ENCODE measurements around the gene MAPKAP1.
"Not testable (repeated sequence)": the region's sequence is repeated elsewhere in the genome, so short reads cannot be mapped to it uniquely, and the experiment has no call there.

Gene MAPKAP1

DNA sequence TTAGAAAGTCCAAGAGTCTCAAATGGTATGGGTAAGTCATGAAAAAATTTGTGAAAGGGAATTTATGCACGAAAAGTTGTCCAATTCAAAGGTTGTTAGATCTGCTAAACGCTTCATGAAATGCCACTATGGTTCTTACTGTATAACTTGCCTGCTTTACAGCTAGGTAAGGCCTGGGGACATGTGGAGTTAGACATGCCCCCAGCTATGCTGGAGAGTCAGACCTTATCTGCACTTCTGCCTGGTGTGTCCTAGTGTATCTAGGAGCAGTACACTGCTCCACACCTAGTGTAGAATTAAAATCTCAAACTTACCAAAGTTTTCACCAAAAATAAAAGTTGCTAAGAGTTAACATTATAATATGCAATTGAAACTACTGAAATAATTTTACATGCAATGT is 136.8 kb downstream of the MAPKAP1 start:
- Histone ChIP-seq H3K9ac (ENCODE audit: low read length) (no peak overlapping the region), H3K79me2 (ENCODE audit: insufficient read depth, low read length) (no peaks in the 10 kb centered on the region), H3K4me3 (ENCODE audit: insufficient read depth, low read length, poor library complexity, severe bottlenecking) (no peak overlapping the region), H4K20me1 (ENCODE audit: low read depth, low read length) (no peaks in the 10 kb centered on the region), H3F3A (ENCODE audit: insufficient read depth) (no peaks in the 10 kb centered on the region), H3K36me3 (ENCODE audit: low read length) (peaks cover 12% of the 10 kb centered on the region; the same call in 1 of the 2 replicates), H3K9me3 (ENCODE audit: insufficient read depth, low read length) (peaks cover 13% of the 10 kb centered on the region; the same call in 1 of the 2 replicates), H3K27ac (ENCODE audit: low read depth, low read length) (no peak overlapping the region), H2AFZ (ENCODE audit: low read depth, low read length, severe bottlenecking) (no peak overlapping the region), H3K27me3 (ENCODE audit: low read length) (no peaks in the 10 kb centered on the region), H3K4me2 (ENCODE audit: low read depth, low read length, poor library complexity, severe bottlenecking) (no peak overlapping the region), H3K9me2 (replicated peaks; ENCODE audit: insufficient read depth, low read length) (no peaks in the 10 kb centered on the region)
- TF ChIP-seq, protein P1, sequence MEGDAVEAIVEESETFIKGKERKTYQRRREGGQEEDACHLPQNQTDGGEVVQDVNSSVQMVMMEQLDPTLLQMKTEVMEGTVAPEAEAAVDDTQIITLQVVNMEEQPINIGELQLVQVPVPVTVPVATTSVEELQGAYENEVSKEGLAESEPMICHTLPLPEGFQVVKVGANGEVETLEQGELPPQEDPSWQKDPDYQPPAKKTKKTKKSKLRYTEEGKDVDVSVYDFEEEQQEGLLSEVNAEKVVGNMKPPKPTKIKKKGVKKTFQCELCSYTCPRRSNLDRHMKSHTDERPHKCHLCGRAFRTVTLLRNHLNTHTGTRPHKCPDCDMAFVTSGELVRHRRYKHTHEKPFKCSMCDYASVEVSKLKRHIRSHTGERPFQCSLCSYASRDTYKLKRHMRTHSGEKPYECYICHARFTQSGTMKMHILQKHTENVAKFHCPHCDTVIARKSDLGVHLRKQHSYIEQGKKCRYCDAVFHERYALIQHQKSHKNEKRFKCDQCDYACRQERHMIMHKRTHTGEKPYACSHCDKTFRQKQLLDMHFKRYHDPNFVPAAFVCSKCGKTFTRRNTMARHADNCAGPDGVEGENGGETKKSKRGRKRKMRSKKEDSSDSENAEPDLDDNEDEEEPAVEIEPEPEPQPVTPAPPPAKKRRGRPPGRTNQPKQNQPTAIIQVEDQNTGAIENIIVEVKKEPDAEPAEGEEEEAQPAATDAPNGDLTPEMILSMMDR (IDR thresholded peaks at IDR 0.05; ENCODE audit: insufficient read depth, low read length, poor library complexity, severe bottlenecking), result no peak
- no peak for TF ChIP-seq EZH2phosphoT487 (conservative IDR thresholded peaks at IDR 0.05; ENCODE audit: low read length)

- Histone ChIP-seq H3F3A (ENCODE audit: insufficient read depth) (no peaks in the 10 kb centered on the region), H3K9ac (ENCODE audit: low read length) (no peak overlapping the region), H2AFZ (ENCODE audit: low read depth, low read length, severe bottlenecking) (no peak overlapping the region), H4K20me1 (ENCODE audit: low read depth, low read length) (no peaks in the 10 kb centered on the region), H3K9me3 (ENCODE audit: insufficient read depth, low read length) (peaks cover 13% of the 10 kb centered on the region; the same call in 1 of the 2 replicates), H3K79me2 (ENCODE audit: insufficient read depth, low read length) (no peaks in the 10 kb centered on the region), H3K9me2 (replicated peaks; ENCODE audit: insufficient read depth, low read length) (no peaks in the 10 kb centered on the region), H3K4me2 (ENCODE audit: low read depth, low read length, poor library complexity, severe bottlenecking) (no peak overlapping the region), H3K36me3 (ENCODE audit: low read length) (peaks cover 9% of the 10 kb centered on the region; the same call in 1 of the 2 replicates), H3K27ac (ENCODE audit: low read depth, low read length) (no peak overlapping the region), H3K4me3 (ENCODE audit: insufficient read depth, low read length, poor library complexity, severe bottlenecking) (no peak overlapping the region), H3K27me3 (ENCODE audit: low read length) (no peaks in the 10 kb centered on the region)
- TF ChIP-seq, protein P1 (IDR thresholded peaks at IDR 0.05; ENCODE audit: insufficient read depth, low read length, poor library complexity, severe bottlenecking), result no peak
- no peak for TF ChIP-seq EZH2phosphoT487 (conservative IDR thresholded peaks at IDR 0.05; ENCODE audit: low read length)
Observed at GRCh38 chr9:125568621-125569020, 138.4 kb downstream of the MAPKAP1 start.

DNA sequence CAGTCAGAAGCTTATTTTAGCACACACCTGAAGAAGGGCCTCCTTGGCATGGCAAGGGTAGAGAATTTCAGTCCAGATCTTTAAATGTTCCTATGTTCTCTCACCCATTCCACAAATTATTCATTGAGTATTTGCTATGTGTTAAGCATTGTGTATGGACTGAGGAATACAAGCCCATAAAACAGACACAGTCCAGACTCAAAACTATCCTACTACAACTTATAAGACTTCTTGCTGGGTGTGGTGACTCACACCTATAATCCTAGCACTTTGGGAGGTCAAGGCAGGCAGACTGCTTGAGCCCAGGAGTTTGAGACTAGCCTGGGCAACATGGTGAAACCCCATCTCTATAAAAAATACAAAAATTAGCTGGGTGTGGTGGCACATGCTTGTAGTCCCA is 141.0 kb downstream of the MAPKAP1 start:
- not testable (repeated sequence) for H3F3A ChIP-seq (ENCODE audit: insufficient read depth); H3K79me2 ChIP-seq (ENCODE audit: insufficient read depth, low read length); H3K27ac ChIP-seq (ENCODE audit: low read depth, low read length); H3K4me3 ChIP-seq (ENCODE audit: insufficient read depth, low read length, poor library complexity, severe bottlenecking); H3K9me3 ChIP-seq (ENCODE audit: insufficient read depth, low read length); H3K9ac ChIP-seq (ENCODE audit: low read length); H2AFZ ChIP-seq (ENCODE audit: low read depth, low read length, severe bottlenecking); H3K9me2 ChIP-seq (replicated peaks; ENCODE audit: insufficient read depth, low read length); H3K4me2 ChIP-seq (ENCODE audit: low read depth, low read length, poor library complexity, severe bottlenecking); H3K27me3 ChIP-seq (ENCODE audit: low read length); H4K20me1 ChIP-seq (ENCODE audit: low read depth, low read length); H3K36me3 ChIP-seq (ENCODE audit: low read length)

GRCh38 chr9:125565126-125565525 is 141.9 kb downstream of the MAPKAP1 start:
- H3K4me3 ChIP-seq (ENCODE audit: insufficient read depth, low read length, poor library complexity, severe bottlenecking), result no peak overlapping the region
- TF ChIP-seq EZH2phosphoT487 (conservative IDR thresholded peaks at IDR 0.05; ENCODE audit: low read length), result no peak
- TF ChIP-seq, protein P1 (IDR thresholded peaks at IDR 0.05; ENCODE audit: insufficient read depth, low read length, poor library complexity, severe bottlenecking), result no peak
- H3K4me2 ChIP-seq (ENCODE audit: low read depth, low read length, poor library complexity, severe bottlenecking), result no peak overlapping the region
- H3K9ac ChIP-seq (ENCODE audit: low read length), result no peak overlapping the region
- H3K9me3 ChIP-seq (ENCODE audit: insufficient read depth, low read length), result no peaks in the 10 kb centered on the region
- H3K36me3 ChIP-seq (ENCODE audit: low read length), result no peaks in the 10 kb centered on the region
- H3K27me3 ChIP-seq (ENCODE audit: low read length), result no peaks in the 10 kb centered on the region
- no peaks in the 10 kb centered on the region for H3K9me2 ChIP-seq (replicated peaks; ENCODE audit: insufficient read depth, low read length)
- H3K79me2 ChIP-seq (ENCODE audit: insufficient read depth, low read length), result no peaks in the 10 kb centered on the region
- H3F3A ChIP-seq (ENCODE audit: insufficient read depth), result no peaks in the 10 kb centered on the region
- no peak overlapping the region for H2AFZ ChIP-seq (ENCODE audit: low read depth, low read length, severe bottlenecking)
- no peak overlapping the region for H3K27ac ChIP-seq (ENCODE audit: low read depth, low read length)
- H4K20me1 ChIP-seq (ENCODE audit: low read depth, low read length), result no peaks in the 10 kb centered on the region
